Upper lobe of right lung (tissue), 1 donor: Measurements from ENCODE around the gene IMPA2. TPM values are rescaled to one million over a fixed set of nuclear protein-coding genes. Genes with fewer than 3 reads are reported as not detected.
A peak's percentile ranks its signal among the peaks of the same experiment; 100 is the strongest.

Source experiments
- ATAC-seq: fragments of 200-7000 bp; cut with Tn5 transposase; one replicate; pipeline ENCODE4 v1.9.1; 2020; ENCODE audit warnings: mild to moderate bottlenecking, moderate library complexity
- DNase-seq: peaks from one replicate; pipeline ENCODE4 v3.0.0-alpha.2; 2020
- H3K27ac ChIP-seq: fragments of 200-600 bp; one replicate; pipeline ENCODE4 v1.8.0; 2022
- H3K27me3 ChIP-seq: fragments of 200-600 bp; one replicate; pipeline ENCODE4 v1.8.0; 2022; ENCODE audit warnings: mild to moderate bottlenecking
- H3K36me3 ChIP-seq: fragments of 200-600 bp; one replicate; pipeline ENCODE4 v1.8.0; 2022
- H3K4me1 ChIP-seq: fragments of 200-600 bp; one replicate; pipeline ENCODE4 v1.8.0; 2022
- H3K4me3 ChIP-seq: fragments of 200-600 bp; one replicate; pipeline ENCODE4 v1.8.0; 2022; ENCODE audit warnings: mild to moderate bottlenecking
- H3K9me3 ChIP-seq: fragments of 200-600 bp; one replicate; pipeline ENCODE4 v1.8.0; 2022
- CTCF ChIP-seq: fragments of 200-600 bp; IDR thresholded peaks from one replicate; pipeline ENCODE4 v1.8.0; 2022; ENCODE audit warnings: antibody characterized with exemption
- intact Hi-C: fragments of 100-400 bp; cut with DNase I; formaldehyde crosslinking; loops from one replicate; pipeline ENCODE4 v1.11.0; 2022
- total RNA-seq: library from RNA; stranded (reverse); fragmentation: NEBNext Ultra II Directional; extraction: Animal tissue kit (Norgen Biotek cat#: 25700); gene quantifications from one replicate; pipeline ENCODE4 v1.2.1, GENCODE V29; 2021
- donor health status: DM: no; HTN: yes; CAD: no; lungs with severe emphysema.

Gene IMPA2
- total RNA-seq, 1 donor from 2014 or later: 54.6 TPM

GRCh38 chr18:12014086-12014485 is 32.8 kb downstream of the IMPA2 start:
- TF ChIP-seq CTCF: no peak
- no peak for ATAC-seq
- H3K4me1 ChIP-seq: peaks cover 42% of the 10 kb centered on the region
- no peaks in the 10 kb centered on the region for H3K27me3 ChIP-seq
- no peaks in the 10 kb centered on the region for H3K9me3 ChIP-seq
- intact Hi-C loops: no loop called here
- no peak overlapping the region for H3K4me3 ChIP-seq
- no peak for DNase-seq
- no peaks in the 10 kb centered on the region for H3K36me3 ChIP-seq
- no peak overlapping the region for H3K27ac ChIP-seq

- Histone ChIP-seq H3K9me3 (no peaks in the 10 kb centered on the region), H3K27me3 (no peaks in the 10 kb centered on the region), H3K27ac (peak overlapping the region; percentile 67), H3K36me3 (no peaks in the 10 kb centered on the region), H3K4me3 (no peak overlapping the region), H3K4me1 (peaks cover 38% of the 10 kb centered on the region)
- intact Hi-C loops: no loop called here
- no peak for DNase-seq
- no peak for TF ChIP-seq CTCF
- no peak for ATAC-seq
Measured at GRCh38 chr18:12014521-12015415, 33.5 kb downstream of the IMPA2 start.

GRCh38 chr18:12015416-12016062 is 34.2 kb downstream of the IMPA2 start:
- TF ChIP-seq CTCF: no peak
- ATAC-seq (peak; percentile 80), DNase-seq (peak; percentile 90)
- intact Hi-C loops: no loop called here
- peaks cover 38% of the 10 kb centered on the region for H3K4me1 ChIP-seq
- no peaks in the 10 kb centered on the region for H3K27me3 ChIP-seq
- no peak overlapping the region for H3K4me3 ChIP-seq
- no peaks in the 10 kb centered on the region for H3K36me3 ChIP-seq
- peak overlapping the region; percentile 67 for H3K27ac ChIP-seq
- no peaks in the 10 kb centered on the region for H3K9me3 ChIP-seq

- H3K4me1 ChIP-seq: peaks cover 28% of the 10 kb centered on the region
- no peaks in the 10 kb centered on the region for H3K36me3 ChIP-seq
- H3K27me3 ChIP-seq: no peaks in the 10 kb centered on the region
- ATAC-seq (no peak), DNase-seq (peak; percentile 23)
- TF ChIP-seq CTCF: no peak
- no peak overlapping the region for H3K4me3 ChIP-seq
- no peaks in the 10 kb centered on the region for H3K9me3 ChIP-seq
- H3K27ac ChIP-seq: no peak overlapping the region
- intact Hi-C loops: no loop called here
Measured at GRCh38 chr18:12017081-12017480, 35.8 kb downstream of the IMPA2 start.

- ATAC-seq (no peak), DNase-seq (no peak)
- no peaks in the 10 kb centered on the region for H3K27me3 ChIP-seq
- no peak overlapping the region for H3K4me3 ChIP-seq
- no peaks in the 10 kb centered on the region for H3K36me3 ChIP-seq
- H3K27ac ChIP-seq: no peak overlapping the region
- H3K9me3 ChIP-seq: no peaks in the 10 kb centered on the region
- TF ChIP-seq CTCF: no peak
- peaks cover 20% of the 10 kb centered on the region for H3K4me1 ChIP-seq
- intact Hi-C loops: no loop called here
Measured at GRCh38 chr18:12018861-12019260, 37.6 kb downstream of the IMPA2 start.
